GM12878 (cell line): Measurements from ENCODE around the gene PTPRN2.

Experiments used
- CHD2 ChIP-seq: IDR thresholded peaks from 2 replicates; pipeline ENCODE4 v1.6.1; 2011; ENCODE audit warnings: low read depth, low read length, improper control_type of control experiment, borderline replicate concordance
- EZH2 ChIP-seq: IDR thresholded peaks from 2 replicates; pipeline ENCODE4 v1.6.1; 2012; ENCODE audit warnings: low read depth, mild to moderate bottlenecking, control low read depth, inconsistent platforms, low read length, borderline replicate concordance; ENCODE audit not compliant: control insufficient read depth
- KLF5 ChIP-seq: fragments of 450-650 bp; IDR thresholded peaks from 2 replicates; pipeline ENCODE4 v1.6.1; 2014; ENCODE audit warnings: mild to moderate bottlenecking; ENCODE audit not compliant: partially characterized antibody
- NBN ChIP-seq: fragments of 450-650 bp; IDR thresholded peaks from 2 replicates; pipeline ENCODE4 v1.6.1; 2016
- NFYA ChIP-seq: IDR thresholded peaks from 2 replicates; pipeline ENCODE4 v1.6.1; 2011; ENCODE audit warnings: low read depth, mild to moderate bottlenecking, low read length, improper control_type of control experiment, borderline replicate concordance
- POLR2AphosphoS5 ChIP-seq: IDR thresholded peaks from 2 replicates; pipeline ENCODE4 v1.6.1; 2011; ENCODE audit warnings: mild to moderate bottlenecking, low read length, inconsistent platforms
- RAD21 ChIP-seq: IDR thresholded peaks from 2 replicates; pipeline ENCODE4 v1.6.1; 2011; ENCODE audit warnings: mild to moderate bottlenecking, low read depth, low read length, moderate library complexity; ENCODE audit not compliant: insufficient read depth
- RB1 ChIP-seq: fragments of 450-650 bp; formaldehyde crosslinking; IDR thresholded peaks from 2 replicates; pipeline ENCODE4 v1.6.1; 2017; ENCODE audit warnings: mild to moderate bottlenecking, borderline replicate concordance
- SP1 ChIP-seq: IDR thresholded peaks from one replicate; pipeline ENCODE4 v1.6.1; 2011; ENCODE audit warnings: low read depth, low read length
- TF ChIP-seq, protein P1 (sequence below), 3 experiments: IDR thresholded peaks in 2 of 3; conservative IDR thresholded peaks in 1 of 3; 2 replicates each; pipeline ENCODE4 v1.5.1; 2011; ENCODE audit warnings: low read depth in 3 of 3, low read length in 3 of 3, mild to moderate bottlenecking in 3 of 3, control low read depth in 2 of 3, moderate library complexity in 2 of 3, inconsistent platforms in 1 of 3, mixed read lengths in 1 of 3; ENCODE audit not compliant: control insufficient read depth in 2 of 3, insufficient read depth in 1 of 3; ENCODE audit errors: extremely low read depth in 1 of 3

DNA sequence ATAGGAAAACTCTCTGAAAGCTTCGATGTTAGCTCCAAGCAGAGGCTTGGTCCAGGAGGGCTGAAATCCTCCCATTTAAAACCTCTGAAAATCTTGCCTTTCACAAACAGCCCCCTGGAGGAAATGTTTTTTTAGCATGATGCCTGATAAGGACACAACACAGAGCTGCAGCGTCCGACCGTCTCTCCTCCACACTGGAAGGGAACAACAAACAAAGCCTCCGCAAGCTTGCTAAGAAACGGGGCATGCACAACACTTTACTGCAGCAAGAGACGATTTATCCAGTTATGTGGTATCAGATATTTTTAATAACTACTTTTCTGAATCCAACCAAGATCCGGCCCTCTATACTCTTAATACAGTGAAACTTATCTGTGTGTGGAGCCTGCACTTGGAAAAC lies 182.3 kb downstream of the PTPRN2 start:
- no peak for TF ChIP-seq NBN
- TF ChIP-seq, protein P1, sequence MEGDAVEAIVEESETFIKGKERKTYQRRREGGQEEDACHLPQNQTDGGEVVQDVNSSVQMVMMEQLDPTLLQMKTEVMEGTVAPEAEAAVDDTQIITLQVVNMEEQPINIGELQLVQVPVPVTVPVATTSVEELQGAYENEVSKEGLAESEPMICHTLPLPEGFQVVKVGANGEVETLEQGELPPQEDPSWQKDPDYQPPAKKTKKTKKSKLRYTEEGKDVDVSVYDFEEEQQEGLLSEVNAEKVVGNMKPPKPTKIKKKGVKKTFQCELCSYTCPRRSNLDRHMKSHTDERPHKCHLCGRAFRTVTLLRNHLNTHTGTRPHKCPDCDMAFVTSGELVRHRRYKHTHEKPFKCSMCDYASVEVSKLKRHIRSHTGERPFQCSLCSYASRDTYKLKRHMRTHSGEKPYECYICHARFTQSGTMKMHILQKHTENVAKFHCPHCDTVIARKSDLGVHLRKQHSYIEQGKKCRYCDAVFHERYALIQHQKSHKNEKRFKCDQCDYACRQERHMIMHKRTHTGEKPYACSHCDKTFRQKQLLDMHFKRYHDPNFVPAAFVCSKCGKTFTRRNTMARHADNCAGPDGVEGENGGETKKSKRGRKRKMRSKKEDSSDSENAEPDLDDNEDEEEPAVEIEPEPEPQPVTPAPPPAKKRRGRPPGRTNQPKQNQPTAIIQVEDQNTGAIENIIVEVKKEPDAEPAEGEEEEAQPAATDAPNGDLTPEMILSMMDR (IDR thresholded peaks at IDR 0.05 in 2 of 3, conservative IDR thresholded peaks at IDR 0.05 in 1 of 3; ENCODE audit: control insufficient read depth in 2 of 3, extremely low read depth in 1 of 3, insufficient read depth in 1 of 3, low read depth in 3 of 3, low read length in 3 of 3) = no peak
- TF ChIP-seq RB1 = no peak
- TF ChIP-seq KLF5 = no peak
- TF ChIP-seq POLR2AphosphoS5 = no peak
- no peak for TF ChIP-seq NFYA
- no peak for TF ChIP-seq CHD2
- TF ChIP-seq RAD21 = no peak
- no peak for TF ChIP-seq EZH2
- TF ChIP-seq SP1 = no peak
